Right cardiac atrium (tissue), 5 donors: ENCODE measurements around the gene MUCL3. TPM values are rescaled to one million over a fixed set of nuclear protein-coding genes. Genes with fewer than 3 reads are reported as not detected.

Experiments
- polyA plus RNA-seq: library from polyadenylated mRNA; stranded (reverse); fragments of 200-250 nt; gene quantifications from one replicate; pipeline ENCODE4 v1.2.3, GENCODE V29; 2013
- total RNA-seq, 4 donors: library from RNA; stranded (reverse); fragmentation: NEBNext Ultra II Directional; extraction: Animal tissue kit (Norgen Biotek cat#: 25700); gene quantifications; one replicate each; pipeline ENCODE4 v1.2.1, GENCODE V29; 2021
- donor health status: healthy with polysubstance abuse.
- donor health status: DM: no; HTN: yes; CAD: no.
- donor health status: DM: no; HTN: no; CAD: no.
- donor health status: DM: no; HTN: yes; CAD: no; lungs with severe emphysema.
- donor health status: DM: yes; HTN: yes; CAD: no.

The MUCL3 gene
- total and polyA plus RNA-seq, 5 donors: not detected

Other genes with a start within 250 kb of the MUCL3 start
- gene NRM, start 250.0 kb upstream of the MUCL3 start, total RNA-seq: 1 to 10 TPM; 2.5 to 5.8 (median 5.0) TPM
- 5.3 TPM for gene NRM, start 250.0 kb upstream of the MUCL3 start, polyA plus RNA-seq
- gene MDC1, start 223.7 kb upstream of the MUCL3 start, total RNA-seq: 10 to 100 TPM; 20.7 to 26.6 (median 24.2) TPM
- 11.1 TPM for gene MDC1, start 223.7 kb upstream of the MUCL3 start, polyA plus RNA-seq
- gene TUBB, start 220.6 kb upstream of the MUCL3 start, total RNA-seq: 100 to 1,000 TPM; 130 to 250 (median 200) TPM
- gene TUBB, start 220.6 kb upstream of the MUCL3 start, polyA plus RNA-seq: 170 TPM
- 100 to 1,000 TPM; 180 to 208 (median 199) TPM for gene FLOT1, start 198.3 kb upstream of the MUCL3 start, total RNA-seq
- 264 TPM for gene FLOT1, start 198.3 kb upstream of the MUCL3 start, polyA plus RNA-seq
- 10 to 100 TPM; 22.4 to 60.2 (median 34.1) TPM for gene IER3, start 196.4 kb upstream of the MUCL3 start, total RNA-seq
- 63.6 TPM for gene IER3, start 196.4 kb upstream of the MUCL3 start, polyA plus RNA-seq
- gene DDR1, start 56.5 kb upstream of the MUCL3 start, total RNA-seq: 100 to 1,000 TPM in 2 of 4 donors, 10 to 100 TPM in 2; 96.2 to 120 (median 100) TPM
- 46.9 TPM for gene DDR1, start 56.5 kb upstream of the MUCL3 start, polyA plus RNA-seq
- 10 to 100 TPM; 13.6 to 29.7 (median 18.2) TPM for gene GTF2H4, start 32.8 kb upstream of the MUCL3 start, total RNA-seq
- 10.6 TPM for gene GTF2H4, start 32.8 kb upstream of the MUCL3 start, polyA plus RNA-seq
- 10 to 100 TPM; 14.8 to 20.8 (median 16.9) TPM for gene VARS2, start 26.7 kb upstream of the MUCL3 start, total RNA-seq
- 14.2 TPM for gene VARS2, start 26.7 kb upstream of the MUCL3 start, polyA plus RNA-seq
- under 1 TPM in 1 of 4 donors, not detected in 3; 0.45 TPM for gene SFTA2, start 8.8 kb upstream of the MUCL3 start, total RNA-seq
- gene SFTA2, start 8.8 kb upstream of the MUCL3 start, polyA plus RNA-seq: not detected
- not detected for gene MUC21, start 42.7 kb downstream of the MUCL3 start, total RNA-seq
- 0.07 TPM for gene MUC21, start 42.7 kb downstream of the MUCL3 start, polyA plus RNA-seq
- gene MUC22, start 69.5 kb downstream of the MUCL3 start, total RNA-seq: under 1 TPM in 3 of 4 donors, not detected in 1; 0.06 to 0.14 (median 0.06) TPM
- gene MUC22, start 69.5 kb downstream of the MUCL3 start, polyA plus RNA-seq: 0.14 TPM
- gene C6orf15, start 171.6 kb downstream of the MUCL3 start, total RNA-seq: not detected
- not detected for gene C6orf15, start 171.6 kb downstream of the MUCL3 start, polyA plus RNA-seq
- 1 to 10 TPM; 1.4 to 4.5 (median 4.4) TPM for gene PSORS1C1, start 173.8 kb downstream of the MUCL3 start, total RNA-seq
- 6.5 TPM for gene PSORS1C1, start 173.8 kb downstream of the MUCL3 start, polyA plus RNA-seq
- under 1 TPM in 2 of 4 donors, not detected in 2; 0.14 to 0.17 TPM for gene CDSN, start 179.5 kb downstream of the MUCL3 start, total RNA-seq
- 0.11 TPM for gene CDSN, start 179.5 kb downstream of the MUCL3 start, polyA plus RNA-seq
- gene PSORS1C2, start 198.1 kb downstream of the MUCL3 start, total RNA-seq: not detected
- gene PSORS1C2, start 198.1 kb downstream of the MUCL3 start, polyA plus RNA-seq: not detected
- gene CCHCR1, start 216.8 kb downstream of the MUCL3 start, total RNA-seq: 10 to 100 TPM; 10.8 to 16.7 (median 12.9) TPM
- gene CCHCR1, start 216.8 kb downstream of the MUCL3 start, polyA plus RNA-seq: 9.6 TPM
- gene TCF19, start 217.6 kb downstream of the MUCL3 start, total RNA-seq: 1 to 10 TPM; 2.0 to 5.5 (median 3.7) TPM
- 2.0 TPM for gene TCF19, start 217.6 kb downstream of the MUCL3 start, polyA plus RNA-seq
- 1 to 10 TPM in 2 of 4 donors, under 1 TPM in 2; 0.34 to 1.2 (median 0.87) TPM for gene POU5F1, start 229.7 kb downstream of the MUCL3 start, total RNA-seq
- 0.57 TPM for gene POU5F1, start 229.7 kb downstream of the MUCL3 start, polyA plus RNA-seq